ENCODE results near the gene STC2. TPM values are rescaled to one million over a fixed set of nuclear protein-coding genes. Genes with fewer than 3 reads are reported as not detected.
A peak's percentile ranks its signal among the peaks of the same experiment; 100 is the strongest.

STC2 gene
- total RNA-seq, 1 experiment from 2014 or later, result 57.0 TPM

GRCh38 chr5:173331956-173332479, 3.8 kb upstream of the STC2 start (continued):
- TF ChIP-seq, protein P1, sequence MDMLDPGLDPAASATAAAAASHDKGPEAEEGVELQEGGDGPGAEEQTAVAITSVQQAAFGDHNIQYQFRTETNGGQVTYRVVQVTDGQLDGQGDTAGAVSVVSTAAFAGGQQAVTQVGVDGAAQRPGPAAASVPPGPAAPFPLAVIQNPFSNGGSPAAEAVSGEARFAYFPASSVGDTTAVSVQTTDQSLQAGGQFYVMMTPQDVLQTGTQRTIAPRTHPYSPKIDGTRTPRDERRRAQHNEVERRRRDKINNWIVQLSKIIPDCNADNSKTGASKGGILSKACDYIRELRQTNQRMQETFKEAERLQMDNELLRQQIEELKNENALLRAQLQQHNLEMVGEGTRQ (CRISPR knock-in tag; IDR thresholded peaks at IDR 0.05), result peak; percentile 71
- TF ChIP-seq ETV6 (CRISPR knock-in tag; IDR thresholded peaks at IDR 0.05), result 0 out of 2 replicates have a peak, but pooled peaks have one; percentile 75
- TF ChIP-seq TCF7 (CRISPR knock-in tag; IDR thresholded peaks at IDR 0.05; ENCODE audit: low read depth), result no peak
- peak; percentile 80; the same call in 1 of the 2 replicates for TF ChIP-seq USF1 (CRISPR knock-in tag; IDR thresholded peaks at IDR 0.05)
- TF ChIP-seq, protein P2, sequence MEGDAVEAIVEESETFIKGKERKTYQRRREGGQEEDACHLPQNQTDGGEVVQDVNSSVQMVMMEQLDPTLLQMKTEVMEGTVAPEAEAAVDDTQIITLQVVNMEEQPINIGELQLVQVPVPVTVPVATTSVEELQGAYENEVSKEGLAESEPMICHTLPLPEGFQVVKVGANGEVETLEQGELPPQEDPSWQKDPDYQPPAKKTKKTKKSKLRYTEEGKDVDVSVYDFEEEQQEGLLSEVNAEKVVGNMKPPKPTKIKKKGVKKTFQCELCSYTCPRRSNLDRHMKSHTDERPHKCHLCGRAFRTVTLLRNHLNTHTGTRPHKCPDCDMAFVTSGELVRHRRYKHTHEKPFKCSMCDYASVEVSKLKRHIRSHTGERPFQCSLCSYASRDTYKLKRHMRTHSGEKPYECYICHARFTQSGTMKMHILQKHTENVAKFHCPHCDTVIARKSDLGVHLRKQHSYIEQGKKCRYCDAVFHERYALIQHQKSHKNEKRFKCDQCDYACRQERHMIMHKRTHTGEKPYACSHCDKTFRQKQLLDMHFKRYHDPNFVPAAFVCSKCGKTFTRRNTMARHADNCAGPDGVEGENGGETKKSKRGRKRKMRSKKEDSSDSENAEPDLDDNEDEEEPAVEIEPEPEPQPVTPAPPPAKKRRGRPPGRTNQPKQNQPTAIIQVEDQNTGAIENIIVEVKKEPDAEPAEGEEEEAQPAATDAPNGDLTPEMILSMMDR (IDR thresholded peaks at IDR 0.05), result peak; percentile 79
- 0 out of 2 replicates have a peak, but pooled peaks have one; percentile 23 for TF ChIP-seq FOXP4 (CRISPR knock-in tag; IDR thresholded peaks at IDR 0.05)
- TF ChIP-seq, protein P3, sequence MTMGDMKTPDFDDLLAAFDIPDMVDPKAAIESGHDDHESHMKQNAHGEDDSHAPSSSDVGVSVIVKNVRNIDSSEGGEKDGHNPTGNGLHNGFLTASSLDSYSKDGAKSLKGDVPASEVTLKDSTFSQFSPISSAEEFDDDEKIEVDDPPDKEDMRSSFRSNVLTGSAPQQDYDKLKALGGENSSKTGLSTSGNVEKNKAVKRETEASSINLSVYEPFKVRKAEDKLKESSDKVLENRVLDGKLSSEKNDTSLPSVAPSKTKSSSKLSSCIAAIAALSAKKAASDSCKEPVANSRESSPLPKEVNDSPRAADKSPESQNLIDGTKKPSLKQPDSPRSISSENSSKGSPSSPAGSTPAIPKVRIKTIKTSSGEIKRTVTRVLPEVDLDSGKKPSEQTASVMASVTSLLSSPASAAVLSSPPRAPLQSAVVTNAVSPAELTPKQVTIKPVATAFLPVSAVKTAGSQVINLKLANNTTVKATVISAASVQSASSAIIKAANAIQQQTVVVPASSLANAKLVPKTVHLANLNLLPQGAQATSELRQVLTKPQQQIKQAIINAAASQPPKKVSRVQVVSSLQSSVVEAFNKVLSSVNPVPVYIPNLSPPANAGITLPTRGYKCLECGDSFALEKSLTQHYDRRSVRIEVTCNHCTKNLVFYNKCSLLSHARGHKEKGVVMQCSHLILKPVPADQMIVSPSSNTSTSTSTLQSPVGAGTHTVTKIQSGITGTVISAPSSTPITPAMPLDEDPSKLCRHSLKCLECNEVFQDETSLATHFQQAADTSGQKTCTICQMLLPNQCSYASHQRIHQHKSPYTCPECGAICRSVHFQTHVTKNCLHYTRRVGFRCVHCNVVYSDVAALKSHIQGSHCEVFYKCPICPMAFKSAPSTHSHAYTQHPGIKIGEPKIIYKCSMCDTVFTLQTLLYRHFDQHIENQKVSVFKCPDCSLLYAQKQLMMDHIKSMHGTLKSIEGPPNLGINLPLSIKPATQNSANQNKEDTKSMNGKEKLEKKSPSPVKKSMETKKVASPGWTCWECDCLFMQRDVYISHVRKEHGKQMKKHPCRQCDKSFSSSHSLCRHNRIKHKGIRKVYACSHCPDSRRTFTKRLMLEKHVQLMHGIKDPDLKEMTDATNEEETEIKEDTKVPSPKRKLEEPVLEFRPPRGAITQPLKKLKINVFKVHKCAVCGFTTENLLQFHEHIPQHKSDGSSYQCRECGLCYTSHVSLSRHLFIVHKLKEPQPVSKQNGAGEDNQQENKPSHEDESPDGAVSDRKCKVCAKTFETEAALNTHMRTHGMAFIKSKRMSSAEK (CRISPR knock-in tag; IDR thresholded peaks at IDR 0.05; ENCODE audit: borderline replicate concordance), result no peak
- TF ChIP-seq NR3C1 (CRISPR knock-in tag; conservative IDR thresholded peaks at IDR 0.05; ENCODE audit: low read depth), result no peak

DNA sequence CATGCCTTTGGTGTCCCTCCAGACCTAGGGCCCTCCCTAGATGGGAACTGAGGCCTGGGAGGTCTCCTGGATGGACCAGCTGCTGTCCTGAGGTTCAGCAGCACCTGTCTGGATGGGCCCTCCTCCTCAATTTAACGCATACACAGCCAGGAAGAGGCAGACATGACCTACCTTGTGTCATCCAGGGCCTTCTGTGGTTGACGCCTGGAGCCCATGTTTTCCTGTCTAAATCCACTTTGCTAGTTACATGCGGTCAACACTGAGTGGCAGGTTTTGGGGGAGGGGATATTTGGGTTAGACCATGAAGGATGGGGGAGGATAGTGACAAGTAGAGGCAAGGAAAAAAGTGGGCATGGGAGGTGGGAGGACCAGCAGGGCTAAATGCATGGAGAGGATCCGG, 3.1 kb upstream of the STC2 start:
- no peak for ATAC-seq
- peaks cover 5% of the 10 kb centered on the region for H3K36me3 Mint-ChIP-seq
- H3K9me3 Mint-ChIP-seq, result 0 out of 2 replicates have a peak, but pooled peaks cover 3% of the 10 kb centered on the region
- H3K4me1 Mint-ChIP-seq, result peaks cover 32% of the 10 kb centered on the region
- no peak overlapping the region for H3K4me3 Mint-ChIP-seq
- POLR2A ChIA-PET, result interaction anchor here (0.6 to 5.3 kb wide), 2 partner anchors 16 to 275 kb away, joined by 3 to 79 read pairs; no protein-coding TSS in a partner anchor
- H3K27me3 Mint-ChIP-seq (ENCODE audit: low read depth), result peaks cover 8% of the 10 kb centered on the region
- no peak overlapping the region for H3K27ac Mint-ChIP-seq
- DNase-seq (ENCODE audit: low spot score), result no peak
- CTCF ChIA-PET, result interaction anchor here (0.5 to 8.1 kb wide), 31 partner anchors 11 to 653 kb away, joined by 3 to 169 read pairs (median 3); partner anchors contain the start of gene NKX2-5
- TF ChIP-seq, protein P4, sequence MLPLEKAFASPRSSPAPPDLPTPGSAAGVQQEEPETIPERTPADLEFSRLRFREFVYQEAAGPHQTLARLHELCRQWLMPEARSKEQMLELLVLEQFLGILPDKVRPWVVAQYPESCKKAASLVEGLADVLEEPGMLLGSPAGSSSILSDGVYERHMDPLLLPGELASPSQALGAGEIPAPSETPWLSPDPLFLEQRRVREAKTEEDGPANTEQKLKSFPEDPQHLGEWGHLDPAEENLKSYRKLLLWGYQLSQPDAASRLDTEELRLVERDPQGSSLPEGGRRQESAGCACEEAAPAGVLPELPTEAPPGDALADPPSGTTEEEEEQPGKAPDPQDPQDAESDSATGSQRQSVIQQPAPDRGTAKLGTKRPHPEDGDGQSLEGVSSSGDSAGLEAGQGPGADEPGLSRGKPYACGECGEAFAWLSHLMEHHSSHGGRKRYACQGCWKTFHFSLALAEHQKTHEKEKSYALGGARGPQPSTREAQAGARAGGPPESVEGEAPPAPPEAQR (CRISPR knock-in tag; IDR thresholded peaks at IDR 0.05), result no peak
- TF ChIP-seq ZNF121 (CRISPR knock-in tag; IDR thresholded peaks at IDR 0.05), result no peak
- TF ChIP-seq ZNF425 (CRISPR knock-in tag; conservative IDR thresholded peaks at IDR 0.05), result no peak
- TF ChIP-seq ZMAT4 (CRISPR knock-in tag; IDR thresholded peaks at IDR 0.05), result no peak
- no peak for TF ChIP-seq SOX15 (CRISPR knock-in tag; IDR thresholded peaks at IDR 0.05)
- TF ChIP-seq AFF4 (CRISPR knock-in tag; IDR thresholded peaks at IDR 0.05; ENCODE audit: borderline replicate concordance), result no peak
- no peak for TF ChIP-seq CBFB (CRISPR knock-in tag; IDR thresholded peaks at IDR 0.05; ENCODE audit: low read depth)

Data from WTC11 (cell line).